HG02642 (cell line): ENCODE data around the gene HRCT1.
"Not testable (repeated sequence)": the region's sequence is repeated elsewhere in the genome, so short reads cannot be mapped to it uniquely, and the experiment has no call there.

Source experiments
- ATAC-seq: cut with Tn5 transposase; IDR thresholded peaks from one replicate; pipeline ENCODE4 v1.9.1; 2021; ENCODE audit warnings: mild to moderate bottlenecking; ENCODE audit not compliant: unreplicated experiment, poor library complexity

HRCT1 gene

DNA sequence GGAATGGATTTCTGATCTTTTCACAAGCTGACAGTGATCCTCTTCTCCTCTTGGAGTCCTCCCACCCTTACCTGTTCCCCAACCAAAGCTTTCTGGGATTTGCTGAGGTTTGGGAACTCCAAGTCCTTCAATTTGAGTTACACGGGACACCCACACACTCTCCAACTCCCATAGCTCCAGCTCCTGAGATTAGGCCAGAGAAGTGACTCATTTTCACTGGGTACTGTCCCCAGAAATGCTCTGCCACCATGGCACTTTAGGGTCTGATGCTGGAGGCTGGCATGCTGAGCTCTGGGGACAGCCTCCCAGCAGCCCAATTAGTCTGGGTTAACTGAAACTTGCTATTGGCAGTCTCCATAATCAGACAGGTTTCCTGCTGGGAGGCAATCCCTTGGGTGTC lies 14.0 kb upstream of the HRCT1 start:
- ATAC-seq: no peak

- ATAC-seq: no peak
These were observed 9.4 kb upstream of the HRCT1 start for GRCh38 chr9:35896570-35896969.

DNA sequence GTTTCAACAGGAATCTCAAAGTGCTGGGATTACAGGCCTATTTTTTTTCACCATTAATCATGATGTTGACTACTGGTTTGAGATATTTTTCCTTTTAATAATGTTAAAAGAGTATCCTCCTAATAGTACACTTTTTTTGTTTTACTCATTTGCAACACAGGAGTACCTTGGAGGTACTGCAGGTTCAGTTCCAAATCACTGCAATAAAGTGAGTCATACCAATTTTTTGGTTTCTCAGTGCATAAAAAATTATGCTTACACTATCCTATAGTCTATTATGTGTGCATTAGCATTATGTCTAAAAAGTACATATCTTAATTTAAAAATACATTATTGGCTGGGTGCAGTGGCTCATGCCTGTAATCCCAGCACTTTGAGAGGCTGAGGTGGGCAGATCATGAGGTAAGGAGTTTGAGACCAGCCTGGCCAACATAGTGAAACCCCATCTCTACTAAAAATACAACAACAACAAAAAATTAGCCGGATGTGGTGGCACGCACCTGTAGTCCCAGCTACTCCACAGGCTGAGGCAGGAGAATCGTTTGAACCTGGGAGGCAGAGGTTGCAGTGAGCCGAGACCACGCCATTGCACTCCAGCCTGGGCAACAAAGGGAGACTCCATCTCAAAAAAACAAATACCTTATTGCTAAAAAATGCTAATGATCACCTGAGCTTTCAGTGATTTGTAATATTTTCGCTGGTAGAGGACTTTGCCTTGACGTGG lies 8.5 kb upstream of the HRCT1 start:
- ATAC-seq: not testable (repeated sequence)

DNA sequence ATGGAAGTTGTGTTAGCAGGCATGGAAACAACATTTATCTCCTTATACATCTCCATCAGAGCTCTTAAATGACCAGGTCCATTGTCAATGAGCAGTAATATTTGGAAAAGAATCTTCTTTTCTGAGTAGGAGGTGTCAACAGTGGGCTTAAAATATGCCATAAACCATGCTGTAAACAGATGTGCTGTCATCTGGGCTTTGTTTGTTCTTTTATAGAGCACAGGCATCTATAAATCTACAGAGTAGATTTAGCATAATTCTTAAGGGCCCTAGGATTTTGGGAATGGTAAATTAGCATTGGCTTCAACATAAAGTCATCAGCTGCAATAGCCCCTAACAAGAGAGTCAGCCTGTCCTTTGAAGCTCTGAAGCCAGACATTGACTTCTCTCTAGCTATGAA lies 7.7 kb upstream of the HRCT1 start:
- ATAC-seq: no peak

GRCh38 chr9:35899021-35899420 lies 7.0 kb upstream of the HRCT1 start:
- ATAC-seq: no peak

DNA sequence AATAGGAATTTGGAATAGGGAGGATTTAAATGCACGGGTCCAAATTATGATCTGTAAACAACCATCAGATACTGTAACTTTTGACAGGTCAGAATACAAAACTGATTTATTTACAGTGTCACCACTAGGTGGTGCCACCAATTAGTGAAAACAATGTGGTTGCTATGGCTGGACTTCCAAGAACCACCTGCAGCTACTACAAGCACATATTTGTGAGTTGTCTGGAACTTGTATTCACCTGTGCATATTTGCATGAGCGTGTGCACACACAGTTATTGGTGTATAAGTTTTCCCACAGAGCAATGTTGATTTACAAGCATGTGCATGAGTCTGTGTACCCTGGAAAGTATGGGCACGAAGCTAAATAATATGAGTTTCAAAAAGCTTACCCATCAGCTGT lies 3.0 kb upstream of the HRCT1 start:
- ATAC-seq: no peak

GRCh38 chr9:35904338-35904737 lies 1.7 kb upstream of the HRCT1 start:
- no peak for ATAC-seq

- no peak for ATAC-seq
These were observed 786 bp upstream of the HRCT1 start for GRCh38 chr9:35905051-35905781.

DNA sequence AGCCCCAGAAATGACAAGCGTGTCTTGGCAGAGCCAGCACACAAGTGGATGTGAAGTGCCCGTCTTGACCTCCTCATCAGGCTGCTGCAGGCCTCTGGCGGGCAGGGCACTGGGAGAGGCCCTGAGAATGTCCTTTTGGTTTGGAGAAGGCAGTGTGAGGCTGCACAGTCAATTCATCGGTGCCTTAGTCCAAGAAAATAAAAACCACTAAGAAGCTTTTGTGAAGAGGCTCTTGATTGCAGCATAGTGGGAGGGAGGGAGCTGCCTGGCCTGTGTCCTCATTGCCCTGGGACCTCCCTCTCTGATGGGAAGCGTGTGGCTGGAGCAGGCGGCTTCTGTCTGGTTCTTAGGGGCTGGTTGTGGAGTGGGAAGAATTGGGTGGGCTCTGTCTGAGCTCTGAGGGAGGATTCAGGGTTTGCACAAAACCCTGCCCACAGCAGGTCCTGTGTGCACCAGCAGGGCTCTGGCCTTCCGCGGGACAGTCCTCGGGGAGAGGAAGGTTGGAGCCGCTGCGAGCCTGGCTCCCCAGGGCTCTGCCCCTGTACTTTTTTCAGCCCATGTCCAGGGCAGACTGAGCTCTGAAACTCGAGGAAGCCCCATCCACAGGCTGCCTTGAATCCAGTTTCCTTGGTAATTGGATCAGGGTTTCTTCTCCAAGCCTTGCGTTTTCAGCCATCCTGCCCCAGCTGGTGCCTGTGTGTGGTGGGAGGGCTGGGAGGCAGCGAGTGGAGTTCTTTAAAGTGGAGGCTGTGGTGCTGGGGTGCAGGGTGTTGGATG lies 1.1 kb downstream of the HRCT1 start:
- ATAC-seq: no peak

DNA sequence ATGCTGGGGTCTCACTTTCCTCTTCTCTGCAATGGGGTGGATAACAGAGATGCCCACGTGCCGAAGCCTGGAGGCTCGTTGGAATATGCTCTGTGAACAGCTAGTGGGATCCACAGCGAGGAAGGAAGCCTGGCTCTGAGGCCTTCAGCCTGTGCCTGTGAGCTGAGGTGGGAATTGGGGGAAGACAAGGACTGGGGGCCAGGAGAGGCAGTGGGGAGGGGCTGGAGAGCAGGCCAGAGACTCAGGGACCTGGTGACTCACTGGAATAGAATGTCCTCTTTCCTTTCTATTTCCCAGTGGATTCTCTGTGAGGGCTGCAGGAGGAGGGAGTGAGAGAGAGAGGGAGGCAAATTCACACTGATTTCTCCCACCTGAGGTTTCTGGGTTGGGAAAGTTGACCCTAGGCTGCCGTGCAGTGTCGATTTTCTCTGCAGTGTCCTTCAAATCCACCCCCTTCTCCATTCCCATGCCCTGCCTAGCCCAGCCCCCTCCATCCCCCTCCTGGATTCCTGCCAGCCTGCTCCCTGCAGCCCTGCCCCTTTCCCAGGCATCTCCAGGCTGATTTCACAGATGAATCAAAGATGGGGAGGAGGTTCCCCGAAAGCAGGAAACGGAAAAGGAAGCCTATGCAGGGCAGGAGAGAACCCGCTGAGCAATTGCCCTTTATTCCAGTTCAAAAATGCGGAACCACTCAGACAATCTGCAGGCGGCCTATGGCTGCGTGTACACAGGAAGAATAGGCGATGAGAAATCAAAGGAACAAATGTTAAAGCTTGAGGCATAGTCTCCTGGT lies 1.9 kb downstream of the HRCT1 start:
- no peak for ATAC-seq

DNA sequence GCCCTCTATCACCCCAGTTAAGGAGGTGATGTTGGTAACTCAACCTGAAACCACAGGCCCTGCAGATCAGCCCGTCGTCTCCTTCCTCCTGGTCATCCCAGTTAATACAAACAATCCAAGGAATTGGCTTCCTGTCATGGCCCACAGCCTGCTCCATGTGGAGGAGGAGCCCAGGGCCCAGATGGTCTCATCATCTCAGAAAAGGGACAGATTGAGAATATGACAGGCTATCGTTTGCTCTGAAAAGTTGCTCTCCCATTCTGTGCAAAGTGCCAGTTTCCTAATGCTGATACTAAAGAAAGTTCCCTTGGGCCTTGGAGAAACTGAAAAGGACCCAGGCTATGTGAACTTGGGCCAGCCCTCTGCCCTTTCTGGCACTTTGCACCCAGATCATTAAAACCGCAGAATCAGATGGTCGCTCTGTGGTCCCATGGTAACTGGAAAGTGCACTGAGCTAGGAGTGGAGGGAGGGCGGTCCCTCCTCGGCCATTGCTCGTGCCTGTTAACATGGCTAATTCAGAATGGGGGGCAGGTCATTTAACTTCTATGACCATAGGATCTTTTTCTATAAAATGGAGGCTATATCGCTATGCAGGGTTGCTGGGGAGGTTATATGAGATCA lies 2.6 kb downstream of the HRCT1 start:
- ATAC-seq: no peak

- ATAC-seq: no peak
These were observed 3.3 kb downstream of the HRCT1 start, which contains the start of gene SPAAR for GRCh38 chr9:35909274-35909673. Gene SPAAR (plus strand): TSS chr9:35909490. CDS start chr9:35910464, 974 bp downstream.

- no peak for ATAC-seq
These were observed 3.9 kb downstream of the HRCT1 start for GRCh38 chr9:35909687-35910612.

- ATAC-seq: no peak
These were observed 4.8 kb downstream of the HRCT1 start for GRCh38 chr9:35910613-35911359.

- no peak for ATAC-seq
These were observed 5.7 kb downstream of the HRCT1 start for GRCh38 chr9:35911690-35912089.

DNA sequence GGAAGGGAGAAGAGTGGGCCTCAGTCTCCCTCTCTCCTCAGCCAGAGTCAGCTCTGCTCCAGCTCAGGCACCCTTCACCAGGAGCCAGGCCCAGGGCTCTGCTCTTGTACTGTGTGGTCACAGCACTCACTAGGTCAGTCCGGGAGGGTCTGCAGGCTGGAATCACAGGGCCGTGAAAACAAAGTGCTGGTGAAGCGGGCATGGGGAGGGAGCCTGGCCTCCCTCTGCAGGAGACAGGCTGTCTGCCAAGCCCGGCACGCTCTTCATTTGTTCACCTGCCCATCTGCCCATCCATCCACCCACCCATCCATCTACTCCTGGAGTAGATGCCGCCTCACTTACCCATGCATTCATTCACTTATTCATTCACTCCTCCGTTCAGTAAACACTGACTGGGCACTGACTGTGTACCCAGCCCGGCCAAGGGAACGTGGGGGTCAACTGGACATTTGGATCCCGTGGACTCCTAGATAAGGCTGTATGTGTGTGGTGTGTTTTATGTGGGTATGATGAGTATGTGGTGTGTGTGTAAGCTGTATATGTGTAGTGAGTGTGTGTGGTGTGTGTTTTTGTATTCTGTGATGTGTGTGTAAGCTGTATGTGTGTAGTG lies 6.9 kb downstream of the HRCT1 start:
- ATAC-seq: no peak

GRCh38 chr9:35913429-35913828 lies 7.4 kb downstream of the HRCT1 start:
- not testable (repeated sequence) for ATAC-seq

GRCh38 chr9:35914301-35914807 lies 8.4 kb downstream of the HRCT1 start:
- ATAC-seq: no peak
